ENCODE measurements around the gene GCC1. TPM values are rescaled to one million over a fixed set of nuclear protein-coding genes. Genes with fewer than 3 reads are reported as not detected.

Gene GCC1
- total RNA-seq, 1 donor from 2014 or later: 10.8 TPM

DNA sequence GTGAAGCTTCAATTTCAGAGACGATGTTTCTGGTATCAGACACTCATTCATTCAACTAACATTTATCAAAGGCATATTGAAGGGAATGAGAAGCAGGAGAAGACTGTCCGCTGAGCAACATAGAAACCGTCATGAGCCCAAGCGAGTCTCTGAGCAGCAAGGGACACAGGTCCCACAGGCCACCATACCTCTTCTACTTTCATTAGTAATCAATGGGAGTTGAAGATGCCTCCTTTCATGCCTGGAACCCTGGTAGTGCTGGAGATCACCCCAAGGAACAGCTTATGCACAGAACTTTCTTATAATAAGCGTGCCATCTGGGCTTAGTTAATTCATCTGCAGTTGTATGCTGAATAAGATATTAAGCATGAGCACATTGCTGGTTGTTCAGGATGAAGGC is 31.3 kb upstream of the GCC1 start:
- no peak for DNase-seq (ENCODE audit: extremely low spot score in 2 of 2)
- Histone ChIP-seq H3K4me3 (no peak overlapping the region), H3K27ac (no peak overlapping the region), H3K4me1 (no peaks in the 10 kb centered on the region), H3K36me3 (no peaks in the 10 kb centered on the region), H3K27me3 (no peaks in the 10 kb centered on the region), H3K9me3 (no peaks in the 10 kb centered on the region)
- intact Hi-C loops (cut with DNase I): no loop called here
- TF ChIP-seq POLR2A (IDR thresholded peaks at IDR 0.05) (no peak), POLR2AphosphoS5 (IDR thresholded peaks at IDR 0.05; ENCODE audit: insufficient read depth in 1 of 2, low read depth in 1 of 2) (no peak)
- TF ChIP-seq, protein P1, sequence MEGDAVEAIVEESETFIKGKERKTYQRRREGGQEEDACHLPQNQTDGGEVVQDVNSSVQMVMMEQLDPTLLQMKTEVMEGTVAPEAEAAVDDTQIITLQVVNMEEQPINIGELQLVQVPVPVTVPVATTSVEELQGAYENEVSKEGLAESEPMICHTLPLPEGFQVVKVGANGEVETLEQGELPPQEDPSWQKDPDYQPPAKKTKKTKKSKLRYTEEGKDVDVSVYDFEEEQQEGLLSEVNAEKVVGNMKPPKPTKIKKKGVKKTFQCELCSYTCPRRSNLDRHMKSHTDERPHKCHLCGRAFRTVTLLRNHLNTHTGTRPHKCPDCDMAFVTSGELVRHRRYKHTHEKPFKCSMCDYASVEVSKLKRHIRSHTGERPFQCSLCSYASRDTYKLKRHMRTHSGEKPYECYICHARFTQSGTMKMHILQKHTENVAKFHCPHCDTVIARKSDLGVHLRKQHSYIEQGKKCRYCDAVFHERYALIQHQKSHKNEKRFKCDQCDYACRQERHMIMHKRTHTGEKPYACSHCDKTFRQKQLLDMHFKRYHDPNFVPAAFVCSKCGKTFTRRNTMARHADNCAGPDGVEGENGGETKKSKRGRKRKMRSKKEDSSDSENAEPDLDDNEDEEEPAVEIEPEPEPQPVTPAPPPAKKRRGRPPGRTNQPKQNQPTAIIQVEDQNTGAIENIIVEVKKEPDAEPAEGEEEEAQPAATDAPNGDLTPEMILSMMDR (IDR thresholded peaks at IDR 0.05): no peak

DNA sequence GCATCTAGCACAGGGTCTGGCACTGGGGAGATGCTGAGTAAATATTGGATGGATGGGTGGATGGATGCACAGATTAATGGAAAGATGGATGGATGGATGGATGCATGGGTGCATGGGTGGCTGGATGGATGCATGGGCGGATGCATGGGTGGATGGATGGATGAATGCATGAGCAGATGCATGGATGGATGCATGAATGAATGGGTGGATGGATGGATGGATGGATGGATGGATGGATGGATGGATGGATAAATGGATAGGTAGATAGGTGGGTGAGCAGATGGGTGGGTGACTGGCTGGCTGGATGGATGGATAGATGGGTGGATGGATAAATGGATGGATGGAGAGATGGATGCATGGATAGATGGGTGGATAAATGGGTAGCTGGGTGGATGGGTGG is 26.9 kb upstream of the GCC1 start:
- no peak for DNase-seq (ENCODE audit: extremely low spot score in 2 of 2)
- Histone ChIP-seq H3K27me3 (no peaks in the 10 kb centered on the region), H3K4me1 (no peaks in the 10 kb centered on the region), H3K9me3 (no peaks in the 10 kb centered on the region), H3K36me3 (no peaks in the 10 kb centered on the region), H3K4me3 (no peak overlapping the region), H3K27ac (no peak overlapping the region)
- intact Hi-C loops (cut with DNase I): no loop called here
- no peak for TF ChIP-seq POLR2A (IDR thresholded peaks at IDR 0.05)
- TF ChIP-seq POLR2AphosphoS5 (IDR thresholded peaks at IDR 0.05; ENCODE audit: insufficient read depth in 1 of 2, low read depth in 1 of 2): no peak
- TF ChIP-seq, protein P1 (IDR thresholded peaks at IDR 0.05): no peak

DNA sequence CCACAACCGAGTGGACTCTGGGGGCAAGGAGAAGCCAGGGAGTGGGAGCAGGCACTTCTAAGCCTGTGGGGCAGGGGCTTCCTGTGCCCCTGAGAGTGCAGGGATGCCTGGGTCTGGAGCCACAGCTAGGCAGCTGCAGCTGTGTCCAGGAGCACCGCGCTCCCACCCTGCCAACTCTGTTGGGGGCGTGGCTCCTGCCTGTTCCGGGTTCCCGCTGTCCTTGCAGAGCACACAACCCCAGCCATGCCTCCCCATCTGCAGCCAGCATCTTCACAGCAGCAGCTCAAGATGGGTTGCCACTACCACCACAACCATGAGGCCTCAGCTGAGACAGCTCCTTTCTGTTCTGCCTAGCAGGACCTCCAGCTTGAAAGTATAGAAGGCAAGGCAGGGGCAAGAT is 23.9 kb upstream of the GCC1 start:
- Histone ChIP-seq H3K27ac (no peak overlapping the region), H3K27me3 (no peaks in the 10 kb centered on the region), H3K9me3 (no peaks in the 10 kb centered on the region), H3K4me1 (no peaks in the 10 kb centered on the region), H3K4me3 (no peak overlapping the region), H3K36me3 (no peaks in the 10 kb centered on the region)
- no peak for DNase-seq (ENCODE audit: extremely low spot score in 2 of 2)
- intact Hi-C loops (cut with DNase I): no loop called here
- no peak for TF ChIP-seq POLR2A (IDR thresholded peaks at IDR 0.05)

DNA sequence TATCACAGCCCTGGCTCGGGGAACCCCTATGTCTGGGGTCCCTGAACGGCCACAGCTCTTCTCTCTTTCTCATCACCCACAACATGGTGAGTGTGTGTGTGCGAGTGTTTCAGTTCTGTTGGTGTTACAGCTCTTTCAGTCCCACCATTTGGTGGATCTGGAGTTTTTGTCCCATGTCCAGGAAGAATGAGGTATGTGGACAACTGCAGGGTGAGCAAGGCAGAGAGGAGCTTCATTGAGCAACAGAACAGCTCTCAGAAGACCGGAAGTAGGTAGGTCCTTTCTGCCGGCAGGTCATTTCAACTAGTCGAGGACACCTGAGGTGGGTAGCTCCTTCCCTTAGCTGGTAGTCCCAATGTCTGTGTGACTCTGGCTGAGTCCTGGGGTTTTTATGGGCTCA is 23.1 kb upstream of the GCC1 start:
- intact Hi-C loops (cut with DNase I): no loop called here
- TF ChIP-seq POLR2A (IDR thresholded peaks at IDR 0.05): no peak
- TF ChIP-seq, protein P1 (IDR thresholded peaks at IDR 0.05): no peak
- no peak for TF ChIP-seq POLR2AphosphoS5 (IDR thresholded peaks at IDR 0.05; ENCODE audit: insufficient read depth in 1 of 2, low read depth in 1 of 2)
- H3K4me3 ChIP-seq: no peak overlapping the region
- H3K27me3 ChIP-seq: no peaks in the 10 kb centered on the region
- DNase-seq (ENCODE audit: extremely low spot score in 2 of 2): no peak
- H3K27ac ChIP-seq: no peak overlapping the region
- H3K9me3 ChIP-seq: no peaks in the 10 kb centered on the region
- no peaks in the 10 kb centered on the region for H3K4me1 ChIP-seq
- H3K36me3 ChIP-seq: no peaks in the 10 kb centered on the region

DNA sequence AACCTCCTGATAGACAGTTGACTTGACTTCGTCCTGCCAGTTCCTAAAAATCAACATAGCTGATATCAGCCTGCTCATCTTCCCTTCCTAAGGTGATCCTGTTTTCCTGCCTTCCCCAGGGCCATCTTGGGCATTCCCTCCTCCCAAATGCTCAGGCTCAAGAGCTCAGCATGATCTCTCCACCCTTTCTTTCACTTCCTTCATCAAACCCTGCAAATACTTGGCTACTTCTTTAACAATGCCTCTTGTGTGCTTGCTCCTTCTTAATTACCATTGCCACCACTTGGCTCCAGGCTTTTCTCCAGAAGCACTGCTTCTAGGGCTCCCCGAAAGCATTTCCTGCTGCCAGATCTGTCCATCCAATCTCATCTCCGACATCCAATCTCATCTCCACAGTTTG is 15.5 kb upstream of the GCC1 start:
- Histone ChIP-seq H3K27me3 (no peaks in the 10 kb centered on the region), H3K36me3 (no peaks in the 10 kb centered on the region), H3K27ac (no peak overlapping the region), H3K4me3 (no peak overlapping the region), H3K4me1 (no peaks in the 10 kb centered on the region), H3K9me3 (no peaks in the 10 kb centered on the region)
- DNase-seq (ENCODE audit: extremely low spot score in 2 of 2): no peak
- intact Hi-C loops (cut with DNase I): no loop called here
- no peak for TF ChIP-seq POLR2A (IDR thresholded peaks at IDR 0.05)
- TF ChIP-seq, protein P1 (IDR thresholded peaks at IDR 0.05): no peak
- no peak for TF ChIP-seq POLR2AphosphoS5 (IDR thresholded peaks at IDR 0.05; ENCODE audit: insufficient read depth in 1 of 2, low read depth in 1 of 2)

DNA sequence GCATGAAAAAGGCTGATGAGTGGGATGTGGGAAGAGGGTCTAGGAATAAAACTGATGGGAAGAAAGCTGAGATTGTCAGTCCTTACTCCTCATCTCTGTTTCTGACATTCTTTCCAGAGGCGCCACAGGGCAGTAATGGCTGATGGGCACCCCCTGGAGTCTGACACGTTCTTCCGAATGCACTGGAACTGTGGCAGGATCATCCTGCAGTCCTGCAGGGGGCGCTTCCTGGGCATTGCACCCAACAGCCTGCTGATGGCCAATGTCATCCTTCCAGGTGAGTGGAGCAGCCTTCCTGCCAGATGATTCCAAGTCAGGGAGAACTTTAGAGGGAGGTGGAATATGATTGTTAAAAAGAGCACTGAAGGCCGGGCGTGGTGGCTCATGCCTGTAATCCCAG is 12.9 kb upstream of the GCC1 start:
- intact Hi-C loops (cut with DNase I): no loop called here
- Histone ChIP-seq H3K36me3 (no peaks in the 10 kb centered on the region), H3K4me1 (no peaks in the 10 kb centered on the region), H3K27me3 (no peaks in the 10 kb centered on the region), H3K4me3 (no peak overlapping the region), H3K27ac (no peak overlapping the region), H3K9me3 (no peaks in the 10 kb centered on the region)
- TF ChIP-seq POLR2AphosphoS5 (IDR thresholded peaks at IDR 0.05; ENCODE audit: insufficient read depth in 1 of 2, low read depth in 1 of 2) (no peak), POLR2A (IDR thresholded peaks at IDR 0.05) (no peak)
- TF ChIP-seq, protein P1 (IDR thresholded peaks at IDR 0.05): no peak
- no peak for DNase-seq (ENCODE audit: extremely low spot score in 2 of 2)

Measured in vagina (tissue), 2 donors.